ENCODE measurements around the gene FYB2. TPM values are rescaled to one million over a fixed set of nuclear protein-coding genes. Genes with fewer than 3 reads are reported as not detected.

The FYB2 gene
- total RNA-seq, 4 donors from 2014 or later, result not detected

DNA sequence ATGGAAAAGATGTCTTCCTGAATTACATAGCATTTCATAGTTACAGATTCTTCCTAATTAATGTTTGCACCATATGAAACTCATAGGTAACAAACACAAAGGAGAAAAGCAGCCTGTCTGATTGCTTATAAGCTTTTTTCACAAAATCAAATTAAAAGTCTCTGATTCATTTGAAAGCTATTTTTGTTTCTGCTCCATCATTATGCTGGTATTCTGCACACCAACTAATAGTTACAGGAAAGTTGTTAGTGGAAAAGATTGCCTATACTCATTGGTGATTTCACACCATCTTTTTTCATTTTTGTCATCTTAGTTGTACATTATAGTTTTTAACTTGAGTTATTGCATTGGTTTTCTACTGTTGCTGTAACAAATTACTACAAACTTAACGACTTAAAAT lies 104.0 kb downstream of the FYB2 start:
- 86% methylated on average over 1 of the region's 1 CpG for WGBS
- Histone ChIP-seq H3K4me3 (no peak overlapping the region), H3K4me1 (peaks cover 0 to 25% (median 17%) of the 10 kb centered on the region in 4 donors), H3K36me3 (no peaks in the 10 kb centered on the region), H3K27ac (replicated peaks in 1 of 4) (no peak overlapping the region), H3K27me3 (no peaks in the 10 kb centered on the region), H3K9me3 (no peaks in the 10 kb centered on the region)
- intact Hi-C loops (cut with DNase I), result no loop called here
- TF ChIP-seq POLR2AphosphoS5 (IDR thresholded peaks at IDR 0.05) (no peak), POLR2A (IDR thresholded peaks at IDR 0.05; ENCODE audit: low read depth) (no peak), CTCF (IDR thresholded peaks at IDR 0.05) (no peak), EP300 (IDR thresholded peaks at IDR 0.05) (no peak)
- no peak for DNase-seq (ENCODE audit: extremely low spot score)

- WGBS, result 48% methylated on average over 1 of the region's 1 CpG
- H3K27me3 ChIP-seq, result no peaks in the 10 kb centered on the region
- no peaks in the 10 kb centered on the region for H3K9me3 ChIP-seq
- no peaks in the 10 kb centered on the region for H3K36me3 ChIP-seq
- peaks cover 0 to 32% (median 18%) of the 10 kb centered on the region in 4 donors for H3K4me1 ChIP-seq
- H3K4me3 ChIP-seq, result no peak overlapping the region
- DNase-seq (ENCODE audit: extremely low spot score), result no peak
- TF ChIP-seq POLR2AphosphoS5 (IDR thresholded peaks at IDR 0.05), result no peak
- TF ChIP-seq POLR2A (IDR thresholded peaks at IDR 0.05; ENCODE audit: low read depth), result no peak
- no peak for TF ChIP-seq CTCF (IDR thresholded peaks at IDR 0.05)
- no peak for TF ChIP-seq EP300 (IDR thresholded peaks at IDR 0.05)
- H3K27ac ChIP-seq (replicated peaks in 1 of 4), result no peak overlapping the region
- intact Hi-C loops (cut with DNase I), result no loop called here
These were observed 106.1 kb downstream of the FYB2 start for GRCh38 chr1:56713112-56713511.

GRCh38 chr1:56712150-56712549 lies 107.1 kb downstream of the FYB2 start:
- Histone ChIP-seq H3K4me3 (no peak overlapping the region), H3K36me3 (peaks cover 0 to 6% (median 2%) of the 10 kb centered on the region in 4 donors), H3K9me3 (no peaks in the 10 kb centered on the region), H3K27me3 (no peaks in the 10 kb centered on the region), H3K4me1 (peaks cover 0 to 32% (median 18%) of the 10 kb centered on the region in 4 donors), H3K27ac (replicated peaks in 1 of 4) (no peak overlapping the region)
- no peak for TF ChIP-seq CTCF (IDR thresholded peaks at IDR 0.05)
- WGBS, result 63% methylated on average over 1 of the region's 1 CpG
- DNase-seq (ENCODE audit: extremely low spot score), result no peak
- intact Hi-C loops (cut with DNase I), result no loop called here

GRCh38 chr1:56710646-56711045 lies 108.6 kb downstream of the FYB2 start:
- intact Hi-C loops (cut with DNase I), result no loop called here
- H3K4me3 ChIP-seq, result no peak overlapping the region
- TF ChIP-seq POLR2AphosphoS5 (IDR thresholded peaks at IDR 0.05), result no peak
- no peak for TF ChIP-seq CTCF (IDR thresholded peaks at IDR 0.05)
- TF ChIP-seq POLR2A (IDR thresholded peaks at IDR 0.05; ENCODE audit: low read depth), result no peak
- no peak for TF ChIP-seq EP300 (IDR thresholded peaks at IDR 0.05)
- H3K9me3 ChIP-seq, result no peaks in the 10 kb centered on the region
- peak overlapping the region in 1 of 4 donors; percentile 2 for H3K27ac ChIP-seq (replicated peaks in 1 of 4)
- no peaks in the 10 kb centered on the region for H3K27me3 ChIP-seq
- peaks cover 0 to 32% (median 18%) of the 10 kb centered on the region in 4 donors for H3K4me1 ChIP-seq
- DNase-seq (ENCODE audit: extremely low spot score), result no peak
- peaks cover 0 to 18% (median 7%) of the 10 kb centered on the region in 4 donors for H3K36me3 ChIP-seq

DNA sequence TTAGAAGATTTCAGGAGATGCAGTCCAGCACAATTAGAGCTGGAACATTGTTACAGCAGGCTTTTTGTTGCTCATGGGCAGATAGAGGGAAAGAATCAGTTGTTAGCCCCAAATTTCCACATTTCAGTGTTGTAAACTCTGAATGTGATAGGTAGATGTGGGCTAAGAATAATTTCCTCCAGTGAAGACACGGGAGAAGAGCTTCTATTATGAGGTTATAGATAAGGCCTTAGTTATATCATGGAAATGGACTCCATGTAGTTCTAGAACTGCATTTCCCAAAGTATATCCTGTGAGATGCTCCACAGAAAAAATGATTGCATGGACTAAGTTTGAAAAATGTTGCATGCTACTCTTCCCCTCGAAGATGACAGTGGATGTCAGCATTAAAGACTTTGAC lies 109.2 kb downstream of the FYB2 start:
- no peak for TF ChIP-seq POLR2AphosphoS5 (IDR thresholded peaks at IDR 0.05)
- TF ChIP-seq POLR2A (IDR thresholded peaks at IDR 0.05; ENCODE audit: low read depth), result no peak
- no peak for TF ChIP-seq EP300 (IDR thresholded peaks at IDR 0.05)
- TF ChIP-seq CTCF (IDR thresholded peaks at IDR 0.05), result no peak
- WGBS, result 58% methylated on average over 2 of the region's 2 CpGs
- H3K36me3 ChIP-seq, result peaks cover 0 to 22% (median 9%) of the 10 kb centered on the region in 4 donors
- intact Hi-C loops (cut with DNase I), result loop anchor here (2.0 kb wide), 1 partner anchor 1425 kb away; no protein-coding TSS in a partner anchor
- H3K4me3 ChIP-seq, result no peak overlapping the region
- H3K27me3 ChIP-seq, result no peaks in the 10 kb centered on the region
- no peak overlapping the region for H3K27ac ChIP-seq (replicated peaks in 1 of 4)
- no peaks in the 10 kb centered on the region for H3K9me3 ChIP-seq
- no peak for DNase-seq (ENCODE audit: extremely low spot score)
- H3K4me1 ChIP-seq, result peaks cover 0 to 32% (median 18%) of the 10 kb centered on the region in 4 donors

Measured in esophagus muscularis mucosa (tissue), 4 donors.